ENCODE results near the gene PTRH1. TPM values are rescaled to one million over a fixed set of nuclear protein-coding genes. Genes with fewer than 3 reads are reported as not detected.
"Not testable (repeated sequence)": the region's sequence is repeated elsewhere in the genome, so short reads cannot be mapped to it uniquely, and the experiment has no call there.

Gene PTRH1
- total RNA-seq, result 22.3 and 24.7 TPM in 2 replicates

- DNase-seq, result peak; percentile 97
These were observed at the start of gene PTRH1, which contains the start of gene TTC16 for GRCh38 chr9:127715470-127716337. TSS of gene PTRH1 (minus strand) at chr9:127715663. CDS start at chr9:127715639, 24 bp downstream. TSS of gene TTC16 (plus strand) at chr9:127716079. CDS start at chr9:127716146, 67 bp downstream.

- DNase-seq, result peak; percentile 90
These were observed 48.5 kb upstream of the PTRH1 start for GRCh38 chr9:127763918-127764384.

- DNase-seq, result peak; percentile 89
These were observed 46.7 kb upstream of the PTRH1 start for GRCh38 chr9:127762111-127762676.

GRCh38 chr9:127761491-127761956 lies 46.1 kb upstream of the PTRH1 start:
- peak; percentile 35 for DNase-seq

GRCh38 chr9:127761061-127761460 lies 45.6 kb upstream of the PTRH1 start:
- DNase-seq, result no peak

- DNase-seq, result no peak
These were observed 43.4 kb upstream of the PTRH1 start for GRCh38 chr9:127758843-127759242.

- DNase-seq, result not testable (repeated sequence)
These were observed 41.3 kb upstream of the PTRH1 start for GRCh38 chr9:127756776-127757175.

GRCh38 chr9:127756233-127756632 lies 40.8 kb upstream of the PTRH1 start:
- no peak for DNase-seq

- DNase-seq, result peak; percentile 60
These were observed 39.9 kb upstream of the PTRH1 start for GRCh38 chr9:127755061-127756060.

GRCh38 chr9:127754099-127755060 lies 38.9 kb upstream of the PTRH1 start:
- DNase-seq, result no peak

GRCh38 chr9:127753622-127754021 lies 38.2 kb upstream of the PTRH1 start:
- no peak for DNase-seq

GRCh38 chr9:127753148-127753547 lies 37.7 kb upstream of the PTRH1 start:
- no peak for DNase-seq

GRCh38 chr9:127751269-127752054 lies 36.0 kb upstream of the PTRH1 start:
- DNase-seq, result peak; percentile 40

GRCh38 chr9:127749090-127749787 lies 33.8 kb upstream of the PTRH1 start:
- no peak for DNase-seq

GRCh38 chr9:127746959-127747569 lies 31.6 kb upstream of the PTRH1 start:
- DNase-seq, result no peak

GRCh38 chr9:127744398-127745110 lies 29.1 kb upstream of the PTRH1 start:
- no peak for DNase-seq

- DNase-seq, result peak; percentile 43
These were observed 27.1 kb upstream of the PTRH1 start for GRCh38 chr9:127742435-127743088.

All from dermis blood vessel endothelial cell (primary cell).